DND-41 (cell line): Measurements from ENCODE around the gene ANO1.

Experiments
- ATAC-seq: fragments of 200-7000 bp; cut with Tn5 transposase; 3 replicates; pipeline ENCODE4 v1.9.1; 2021; ENCODE audit warnings: low read depth; ENCODE audit not compliant: insufficient read depth
- DNase-seq: peaks from one replicate; pipeline ENCODE4 v3.0.0-alpha.2; 2020
- H2AFZ ChIP-seq: 2 replicates; pipeline ENCODE4 v1.6.0; 2012; ENCODE audit warnings: low read depth, low read length
- H3K27ac ChIP-seq: 2 replicates; pipeline ENCODE4 v1.5.1; 2012; ENCODE audit warnings: low read length, inconsistent platforms
- H3K27me3 ChIP-seq: fragments of 200-600 bp; sonication (generic); 2 replicates; pipeline ENCODE4 v1.6.0; 2012; ENCODE audit warnings: low read length, mild to moderate bottlenecking, inconsistent platforms; ENCODE audit not compliant: insufficient read depth, poor library complexity
- H3K36me3 ChIP-seq: 2 replicates; pipeline ENCODE4 v1.5.1; 2012; ENCODE audit warnings: low read length, inconsistent platforms; ENCODE audit not compliant: insufficient read depth
- H3K4me1 ChIP-seq: 2 replicates; pipeline ENCODE4 v1.5.1; 2012; ENCODE audit warnings: mild to moderate bottlenecking, low read length; ENCODE audit not compliant: insufficient read depth
- H3K4me2 ChIP-seq: 2 replicates; pipeline ENCODE4 v1.6.0; 2012; ENCODE audit warnings: mild to moderate bottlenecking, moderate library complexity, low read length, inconsistent platforms; ENCODE audit not compliant: insufficient read depth
- H3K4me3 ChIP-seq, 2 experiments: fragments of 200-600 bp in 1 of 2; shearing (Covaris generic) in 1 of 2; 2 replicates each; pipeline ENCODE4 v1.5.1; 2012 to 2016; ENCODE audit warnings: inconsistent platforms in 2 of 2, low read length in 2 of 2, mild to moderate bottlenecking in 2 of 2, low read depth in 1 of 2, moderate library complexity in 1 of 2
- H3K79me2 ChIP-seq: 2 replicates; pipeline ENCODE4 v1.6.0; 2012; ENCODE audit warnings: low read length, inconsistent platforms; ENCODE audit not compliant: insufficient read depth
- H3K9ac ChIP-seq: 2 replicates; pipeline ENCODE4 v1.6.0; 2012; ENCODE audit warnings: low read depth, mild to moderate bottlenecking, inconsistent platforms, low read length, moderate library complexity
- H3K9me3 ChIP-seq: 2 replicates; pipeline ENCODE4 v1.5.1; 2012; ENCODE audit warnings: low read length, moderate library complexity, mild to moderate bottlenecking, inconsistent platforms; ENCODE audit not compliant: insufficient read depth, severe bottlenecking
- H4K20me1 ChIP-seq: 2 replicates; pipeline ENCODE4 v1.6.0; 2012; ENCODE audit warnings: low read length; ENCODE audit not compliant: insufficient read depth
- CTCF ChIP-seq: IDR thresholded peaks from 2 replicates; pipeline ENCODE4 v1.5.1; 2012; ENCODE audit warnings: borderline replicate concordance, low read length, moderate library complexity, mild to moderate bottlenecking; ENCODE audit not compliant: poor library complexity, severe bottlenecking; ENCODE audit errors: extremely low read depth
- EZH2 ChIP-seq: IDR thresholded peaks from 3 replicates; pipeline ENCODE4 v1.6.1; 2012; ENCODE audit warnings: borderline replicate concordance, low read depth, mild to moderate bottlenecking, moderate library complexity, low read length, inconsistent platforms; ENCODE audit not compliant: severe bottlenecking

Gene ANO1

DNA sequence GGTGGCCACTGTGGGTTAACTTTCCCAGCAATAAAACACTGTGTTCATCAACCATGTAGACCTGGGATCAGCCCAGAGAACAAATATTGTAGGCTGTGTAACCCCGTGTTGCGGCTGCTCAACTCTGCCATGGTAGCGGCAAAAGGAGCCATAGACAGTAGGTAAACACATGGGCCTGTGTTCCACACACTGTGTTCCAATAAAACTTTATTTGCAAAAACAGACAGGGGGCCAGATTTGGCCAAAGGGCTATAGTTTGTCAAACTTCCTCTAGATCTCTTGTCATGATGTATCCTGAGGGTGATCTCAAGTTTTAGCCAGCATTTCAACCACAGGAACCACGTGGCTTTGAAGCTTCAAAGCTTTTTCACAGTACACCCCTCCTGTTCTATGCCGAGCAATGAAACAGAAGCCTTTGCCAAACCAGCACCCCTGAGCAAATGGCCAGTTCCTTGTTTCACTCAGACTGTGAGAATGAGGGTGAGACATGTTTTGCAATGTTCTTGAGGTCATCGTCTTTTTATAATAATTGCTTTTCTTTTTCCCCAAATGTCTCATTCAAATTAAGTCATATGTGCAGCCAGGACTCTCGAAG lies 75.1 kb downstream of the ANO1 start:
- H3K4me1 ChIP-seq, result no peaks in the 10 kb centered on the region
- no peaks in the 10 kb centered on the region for H3K36me3 ChIP-seq
- no peaks in the 10 kb centered on the region for H3K79me2 ChIP-seq
- ATAC-seq (no peak), DNase-seq (no peak)
- H3K27me3 ChIP-seq, result no peaks in the 10 kb centered on the region
- H3K4me2 ChIP-seq, result no peak overlapping the region
- H4K20me1 ChIP-seq, result no peaks in the 10 kb centered on the region
- H3K9ac ChIP-seq, result no peak overlapping the region
- no peak overlapping the region for H3K4me3 ChIP-seq
- no peak overlapping the region for H2AFZ ChIP-seq
- no peak for TF ChIP-seq CTCF
- no peak for TF ChIP-seq EZH2
- H3K9me3 ChIP-seq, result no peaks in the 10 kb centered on the region
- no peak overlapping the region for H3K27ac ChIP-seq

GRCh38 chr11:70155386-70155785 lies 77.3 kb downstream of the ANO1 start:
- no peaks in the 10 kb centered on the region for H3K27me3 ChIP-seq
- H3K79me2 ChIP-seq, result no peaks in the 10 kb centered on the region
- no peak overlapping the region for H3K9ac ChIP-seq
- no peak overlapping the region for H3K4me2 ChIP-seq
- H3K27ac ChIP-seq, result no peak overlapping the region
- no peak for DNase-seq
- H3K9me3 ChIP-seq, result no peaks in the 10 kb centered on the region
- ATAC-seq, result no peak
- no peak for TF ChIP-seq CTCF
- no peak overlapping the region for H3K4me3 ChIP-seq
- no peak overlapping the region for H2AFZ ChIP-seq
- no peaks in the 10 kb centered on the region for H3K36me3 ChIP-seq
- no peaks in the 10 kb centered on the region for H3K4me1 ChIP-seq
- no peaks in the 10 kb centered on the region for H4K20me1 ChIP-seq

- H3K27me3 ChIP-seq, result no peaks in the 10 kb centered on the region
- no peak for TF ChIP-seq EZH2
- no peak for TF ChIP-seq CTCF
- H3K36me3 ChIP-seq, result no peaks in the 10 kb centered on the region
- no peak overlapping the region for H3K4me3 ChIP-seq
- H3K4me2 ChIP-seq, result no peak overlapping the region
- H2AFZ ChIP-seq, result no peak overlapping the region
- no peaks in the 10 kb centered on the region for H3K9me3 ChIP-seq
- H3K79me2 ChIP-seq, result no peaks in the 10 kb centered on the region
- DNase-seq, result no peak
- H3K4me1 ChIP-seq, result no peaks in the 10 kb centered on the region
- no peaks in the 10 kb centered on the region for H4K20me1 ChIP-seq
- H3K9ac ChIP-seq, result no peak overlapping the region
- ATAC-seq, result no peak
- H3K27ac ChIP-seq, result no peak overlapping the region
Measured at GRCh38 chr11:70156291-70157037, 78.3 kb downstream of the ANO1 start.

GRCh38 chr11:70158201-70158600 lies 80.1 kb downstream of the ANO1 start:
- no peaks in the 10 kb centered on the region for H3K4me1 ChIP-seq
- no peaks in the 10 kb centered on the region for H3K9me3 ChIP-seq
- H3K4me3 ChIP-seq, result no peak overlapping the region
- no peak overlapping the region for H3K9ac ChIP-seq
- H4K20me1 ChIP-seq, result no peaks in the 10 kb centered on the region
- TF ChIP-seq CTCF (peak; percentile 13), EZH2 (no peak)
- no peaks in the 10 kb centered on the region for H3K36me3 ChIP-seq
- no peak overlapping the region for H3K4me2 ChIP-seq
- ATAC-seq (no peak), DNase-seq (no peak)
- no peak overlapping the region for H2AFZ ChIP-seq
- no peaks in the 10 kb centered on the region for H3K79me2 ChIP-seq
- no peak overlapping the region for H3K27ac ChIP-seq
- H3K27me3 ChIP-seq, result no peaks in the 10 kb centered on the region
